HepG2 (cell line): ENCODE measurements around the gene SMURF2. TPM values are rescaled to one million over a fixed set of nuclear protein-coding genes. Genes with fewer than 3 reads are reported as not detected.
A peak's percentile ranks its signal among the peaks of the same experiment; 100 is the strongest.

ENCODE experiments used
- ATAC-seq: fragments of 200-7000 bp; cut with Tn5 transposase; 3 replicates; pipeline ENCODE4 v1.9.1; 2020; ENCODE audit warnings: mild to moderate bottlenecking, moderate library complexity
- BruUV-seq: library from RNA; stranded (reverse); fragments of 400-500 nt; replicated peaks from 2 replicates; lab custom pipeline; 2021; lab: Mats Ljungman, UMichigan
- CTCF ChIA-PET: fragments of 300-600 bp; formaldehyde crosslinking; extraction: SDS; loops from one replicate; lab custom pipeline; 2021; ENCODE audit warnings: low total read pairs, inconsistent platforms, low intra/inter-chr PET ratio; lab: Yijun Ruan, JAX
- POLR2A ChIA-PET: fragments of 350-600 bp; sonication (Branson Sonifier 250); formaldehyde crosslinking; loops from one replicate; lab custom pipeline; 2020; ENCODE audit warnings: antibody characterized with exemption, inconsistent platforms; lab: Yijun Ruan, JAX
- DNase-seq: peaks from one replicate; pipeline ENCODE4 v3.0.0-alpha.2; 2015; ENCODE audit warnings: low spot score
- FAIRE-seq: peaks from 3 replicates; lab custom pipeline; 2011; peaks lifted over from hg19 to GRCh38; lab: Jason Lieb, UNC
- H2AFZ ChIP-seq: one replicate; pipeline ENCODE4 v1.6.1; 2011; ENCODE audit warnings: low read length, inconsistent platforms
- H3K27ac ChIP-seq: fragments of 300-600 bp; 3 replicates; pipeline ENCODE4 v1.8.0; 2011; ENCODE audit warnings: mixed run types, mild to moderate bottlenecking, mixed read lengths, low read length, inconsistent platforms; ENCODE audit not compliant: insufficient read depth; ENCODE audit errors: extremely low read length
- H3K27me3 ChIP-seq, 2 experiments: fragments of 200-600 bp in 1 of 2; 2 replicates in 1 of 2; 3 replicates in 1 of 2; pipeline versions ENCODE4 v1.6.0 to v1.8.0; 2011; ENCODE audit warnings: low read length in 2 of 2, mild to moderate bottlenecking in 2 of 2, moderate library complexity in 2 of 2, inconsistent platforms in 1 of 2; ENCODE audit not compliant: insufficient read depth in 2 of 2, control insufficient read depth in 1 of 2
- H3K36me3 ChIP-seq, 2 experiments: fragments of 200-600 bp in 1 of 2; replicated peaks in 1 of 2; 2 replicates in 1 of 2; 3 replicates in 1 of 2; pipeline versions ENCODE4 v1.5.1 to v1.8.0; 2011; ENCODE audit warnings: low read length in 2 of 2, inconsistent platforms in 1 of 2; ENCODE audit not compliant: insufficient read depth in 2 of 2, control insufficient read depth in 1 of 2
- H3K4me1 ChIP-seq: 2 replicates; pipeline ENCODE4 v1.5.1; 2012; ENCODE audit warnings: low read length, inconsistent platforms; ENCODE audit not compliant: insufficient read depth
- H3K4me2 ChIP-seq: 2 replicates; pipeline ENCODE4 v1.6.0; 2011; ENCODE audit warnings: low read depth, low read length, inconsistent platforms
- H3K4me3 ChIP-seq, 3 experiments: fragments of 200-600 bp in 1 of 3; sonication (generic), shearing (Covaris generic) in 1 of 3; replicated peaks in 1 of 3; 2 replicates each; pipeline ENCODE4 v1.5.1; 2011 to 2016; ENCODE audit warnings: low read length in 3 of 3, inconsistent platforms in 2 of 3, low read depth in 2 of 3, mild to moderate bottlenecking in 2 of 3, control low read depth in 1 of 3, mixed read lengths in 1 of 3; ENCODE audit not compliant: insufficient read depth in 1 of 3
- H3K79me2 ChIP-seq: one replicate; pipeline ENCODE4 v1.6.1; 2011; ENCODE audit warnings: low read length, inconsistent platforms; ENCODE audit not compliant: insufficient read depth
- H3K9ac ChIP-seq: 2 replicates; pipeline ENCODE4 v1.6.0; 2011; ENCODE audit warnings: mild to moderate bottlenecking, low read depth, low read length, inconsistent platforms; ENCODE audit not compliant: insufficient read depth
- H3K9me3 ChIP-seq: 2 replicates; pipeline ENCODE4 v1.5.1; 2012; ENCODE audit warnings: mild to moderate bottlenecking, low read length
- H4K20me1 ChIP-seq: 2 replicates; pipeline ENCODE4 v1.6.0; 2011; ENCODE audit warnings: inconsistent platforms, mild to moderate bottlenecking, low read length, moderate library complexity; ENCODE audit not compliant: insufficient read depth
- AGO2 ChIP-seq: fragments of 200-400 bp; formaldehyde crosslinking; optimal IDR thresholded peaks from 2 replicates; pipeline ENCODE3; 2017; ENCODE audit warnings: mild to moderate bottlenecking, low read depth, low read length, moderate library complexity
- HMGXB4 ChIP-seq, 2 experiments: sonication (generic) in 1 of 2; formaldehyde crosslinking in 1 of 2; IDR thresholded peaks; 2 replicates each; pipeline versions ENCODE4 v1.4.0 to v1.6.1; 2018 to 2020; ENCODE audit warnings: missing genetic modification reagents in 2 of 2, borderline replicate concordance in 1 of 2, low read depth in 1 of 2, mild to moderate bottlenecking in 1 of 2, missing biosample characterization in 1 of 2
- NBN ChIP-seq: fragments of 450-650 bp; conservative IDR thresholded peaks from 2 replicates; pipeline ENCODE4 v1.6.1; 2017
- RBAK ChIP-seq: sonication (generic); formaldehyde crosslinking; IDR thresholded peaks from 2 replicates; pipeline ENCODE4 v1.5.1; 2020; ENCODE audit warnings: mild to moderate bottlenecking, missing genetic modification reagents
- RBFOX2 ChIP-seq: fragments of 200-400 bp; formaldehyde crosslinking; IDR thresholded peaks from 2 replicates; pipeline ENCODE4 v1.6.1; 2017; ENCODE audit warnings: low read depth, mild to moderate bottlenecking, low read length
- RNF219 ChIP-seq: sonication (generic); formaldehyde crosslinking; IDR thresholded peaks from 2 replicates; pipeline ENCODE4 v1.5.0; 2020; ENCODE audit warnings: mild to moderate bottlenecking, missing genetic modification reagents
- THAP7 ChIP-seq: sonication (generic); formaldehyde crosslinking; IDR thresholded peaks from 2 replicates; pipeline ENCODE4 v1.8.1; 2023; ENCODE audit warnings: mild to moderate bottlenecking, missing genetic modification reagents
- ZMYM2 ChIP-seq: sonication (generic); formaldehyde crosslinking; IDR thresholded peaks from 2 replicates; pipeline ENCODE4 v1.8.0; 2022; ENCODE audit warnings: mild to moderate bottlenecking, missing genetic modification reagents
- ZNF180 ChIP-seq: sonication (generic); formaldehyde crosslinking; IDR thresholded peaks from 2 replicates; pipeline ENCODE4 v1.4.0; 2020; ENCODE audit warnings: low read depth, missing genetic modification reagents, borderline replicate concordance
- ZNF235 ChIP-seq: sonication (generic); formaldehyde crosslinking; IDR thresholded peaks from 2 replicates; pipeline ENCODE4 v1.8.1; 2023; ENCODE audit warnings: mild to moderate bottlenecking, missing genetic modification reagents, borderline replicate concordance
- ZNF589 ChIP-seq: sonication (generic); formaldehyde crosslinking; conservative IDR thresholded peaks from 2 replicates; pipeline ENCODE4 v1.8.0; 2022; ENCODE audit warnings: mild to moderate bottlenecking, moderate library complexity, missing genetic modification reagents
- WGBS: methylation state at CpG from one replicate; pipeline ENCODE4 v1.1.6; 2017; ENCODE audit warnings: low lambda C conversion rate; 5-methylcytosine and 5-hydroxymethylcytosine counted together
- in situ Hi-C: cut with HindIII; loops from 2 replicates; pipeline ENCODE4 v1.10.0; 2017; ENCODE audit warnings: low pct_unique_long_range_greater_than_20kb; ENCODE audit not compliant: extremely low pct_ligation_motif_present
- intact Hi-C: fragments of 100-400 bp; cut with micrococcal nuclease; formaldehyde crosslinking; loops from one replicate; pipeline ENCODE4 v1.10.0; 2022; ENCODE audit not compliant: unreplicated experiment
- polyA plus RNA-seq, 8 experiments: library from polyadenylated mRNA; depleted of rRNA in 3 of 8; stranded (reverse) in 7 of 8; unstranded in 1 of 8; fragments of >200 nt; fragmentation: Illumina TruSeq in 4 of 8; extraction: Trizol in 4 of 8; gene quantifications; 2 replicates each; pipeline versions ENCODE4 v1.2.1 to v1.2.3, GENCODE V29; 2011 to 2016; ENCODE audit warnings: low read depth in 4 of 8, missing spikeins in 1 of 8, mixed read lengths in 1 of 8; ENCODE audit not compliant: insufficient read depth in 1 of 8
- total RNA-seq, 5 experiments: library from RNA; depleted of rRNA; stranded (reverse); fragments of >200 nt; fragmentation: Illumina TruSeq; extraction: Trizol; gene quantifications; 2 replicates each; pipeline ENCODE4 v1.2.3, GENCODE V29; 2016; ENCODE audit warnings: low read depth in 1 of 5

The SMURF2 gene
- total and polyA plus RNA-seq, 2 of the 13 experiments (the other 11 are each of a cell fraction or from before 2014, with no cell fraction given): 14.9 to 24.3 TPM

GRCh38 chr17:64502809-64503208 is 159.3 kb downstream of the SMURF2 start:
- peaks cover 62% of the 10 kb centered on the region for H4K20me1 ChIP-seq
- intact Hi-C loops (no loop called here), in situ Hi-C loops (loop anchor here (10.0 kb wide), 1 partner anchor 658 kb away; the partner anchor contains the start of gene SMARCD2)
- FAIRE-seq: no peak
- peaks cover 68% of the 10 kb centered on the region for H3K4me1 ChIP-seq
- H3K4me3 ChIP-seq: no peak overlapping the region
- no peaks in the 10 kb centered on the region for H3K9me3 ChIP-seq
- no peak for DNase-seq
- POLR2A ChIA-PET: no interaction called here
- peaks cover 0 to 3% of the 10 kb centered on the region in 2 experiments; a peak in 1 of 5 replicates for H3K27me3 ChIP-seq
- H3K9ac ChIP-seq: no peak overlapping the region
- TF ChIP-seq RBFOX2: 0 out of 2 replicates have a peak, but pooled peaks have one; percentile 19
- TF ChIP-seq RNF219 (CRISPR knock-in tag): no peak
- no peak for TF ChIP-seq RBAK (CRISPR knock-in tag)
- no peak for TF ChIP-seq HMGXB4 (CRISPR knock-in tag; IDR thresholded peaks at IDR 0.05; ENCODE audit: borderline replicate concordance in 1 of 2, low read depth in 1 of 2)
- TF ChIP-seq AGO2: peak; percentile 39
- no peak for TF ChIP-seq ZNF180 (CRISPR knock-in tag)
- TF ChIP-seq ZNF235: no peak
- TF ChIP-seq NBN: no peak
- TF ChIP-seq ZMYM2 (CRISPR knock-in tag): no peak
- 0 out of 2 replicates have a peak, but pooled peaks have one; percentile 30 for TF ChIP-seq ZNF589 (CRISPR knock-in tag)
- TF ChIP-seq THAP7 (CRISPR knock-in tag): no peak
- 100% methylated on average over 2 of the region's 2 CpGs for WGBS
- H3K79me2 ChIP-seq: peaks cover 43% of the 10 kb centered on the region
- H3K4me2 ChIP-seq: no peak overlapping the region
- H3K36me3 ChIP-seq: peaks cover 26 to 56% of the 10 kb centered on the region in 2 experiments
- H2AFZ ChIP-seq: no peak overlapping the region
- H3K27ac ChIP-seq: no peak overlapping the region
- no peak for ATAC-seq
- CTCF ChIA-PET: no interaction called here
- no TSS peak for BruUV-seq
